Large intestine (tissue), 3 donors: Measurements from ENCODE around the gene RRN3. TPM values are rescaled to one million over a fixed set of nuclear protein-coding genes. Genes with fewer than 3 reads are reported as not detected.
"Not testable (repeated sequence)": the region's sequence is repeated elsewhere in the genome, so short reads cannot be mapped to it uniquely, and the experiment has no call there.

Experiments used
- DNase-seq, 2 donors: peaks; one replicate each; pipeline versions ENCODE4 v3.0.0 to v3.0.0-alpha.2; 2013
- H3K27ac ChIP-seq: one replicate; pipeline ENCODE4 v1.5.1; 2013; ENCODE audit warnings: low read length
- H3K27me3 ChIP-seq: 2 replicates; pipeline ENCODE4 v1.6.1; 2013; ENCODE audit warnings: low read length; ENCODE audit not compliant: control insufficient read depth, insufficient read depth
- H3K36me3 ChIP-seq: 2 replicates; pipeline ENCODE4 v1.6.1; 2013; ENCODE audit warnings: low read length; ENCODE audit not compliant: control insufficient read depth, insufficient read depth
- H3K4me1 ChIP-seq: one replicate; pipeline ENCODE4 v1.6.1; 2013; ENCODE audit warnings: low read length; ENCODE audit not compliant: control insufficient read depth, insufficient read depth
- H3K4me3 ChIP-seq: one replicate; pipeline ENCODE4 v1.5.1; 2013; ENCODE audit warnings: low read length
- H3K9me3 ChIP-seq: one replicate; pipeline ENCODE4 v1.6.1; 2013; ENCODE audit warnings: mild to moderate bottlenecking, low read depth, low read length, moderate library complexity; ENCODE audit not compliant: control insufficient read depth
- WGBS: methylation state at CpG from one replicate; pipeline ENCODE4 v1.1.5; 2013; ENCODE audit warnings: low lambda C conversion rate; ENCODE audit not compliant: insufficient coverage; 5-methylcytosine and 5-hydroxymethylcytosine counted together
- polyA plus RNA-seq: library from polyadenylated mRNA; unstranded; fragments of 120-200 nt; gene quantifications from one replicate; pipeline ENCODE4 v1.2.1, GENCODE V29; 2013

RRN3 gene
- polyA plus RNA-seq, 1 donor, result 41.7 TPM

DNA sequence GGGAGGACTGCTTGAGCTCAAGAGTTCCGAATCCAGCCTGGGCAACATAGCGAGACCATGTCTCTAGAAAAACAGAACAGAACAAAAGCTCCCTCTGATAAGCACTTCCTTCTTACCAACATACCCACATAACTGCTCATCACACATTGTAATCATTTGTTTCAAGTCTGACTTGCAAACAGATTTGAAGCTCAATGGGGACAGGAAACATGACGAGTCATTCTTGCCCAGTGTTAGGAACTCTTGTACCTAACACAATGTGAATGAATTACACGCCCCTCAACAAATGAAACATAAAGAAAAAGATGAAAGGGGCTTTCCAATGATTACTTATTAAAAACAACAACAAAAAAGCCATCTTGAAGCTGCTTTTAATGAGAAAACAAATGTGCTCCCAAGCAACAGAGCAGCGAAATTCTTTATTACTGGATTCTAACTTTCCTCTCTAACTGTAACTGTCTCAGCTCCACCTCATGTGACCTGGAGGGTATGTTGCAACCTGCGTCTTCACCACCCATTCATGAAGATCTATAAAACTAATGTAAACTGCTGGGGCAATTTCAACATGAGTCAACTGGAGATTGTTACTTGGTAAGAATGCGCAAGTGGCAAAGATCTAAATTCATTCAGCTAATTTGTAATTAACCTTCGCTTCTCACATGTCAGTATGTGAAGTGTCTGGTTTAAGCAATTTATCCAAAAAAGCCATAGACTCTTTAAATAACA is 31.8 kb downstream of the RRN3 start:
- not testable (repeated sequence) for H3K27me3 ChIP-seq, H3K9me3 ChIP-seq, H3K4me1 ChIP-seq, H3K4me3 ChIP-seq, H3K27ac ChIP-seq
- no CpG with 5 or more reads among the region's 8 CpGs for WGBS
- H3K36me3 ChIP-seq, result peaks cover 35% of the 10 kb centered on the region
- DNase-seq, result peak; percentile 21 to 47

DNA sequence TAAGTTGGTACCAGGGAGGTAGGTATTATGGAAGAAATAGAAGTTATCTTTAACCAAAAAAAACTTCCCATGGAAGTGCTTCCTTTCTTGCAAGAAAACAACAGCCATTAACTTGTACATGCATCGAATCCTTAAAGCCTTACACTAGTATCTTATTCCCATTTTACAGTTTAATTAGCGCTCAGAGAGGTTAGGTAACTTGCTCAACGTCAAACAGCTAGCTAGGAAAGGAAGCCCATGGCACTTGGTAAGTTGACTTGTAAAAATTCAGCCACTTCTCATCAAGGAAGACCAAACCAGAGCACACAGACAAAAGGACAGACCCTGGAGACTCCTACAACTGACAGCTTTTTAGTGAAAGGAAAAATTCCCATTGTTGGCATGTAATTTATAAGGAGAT is 34.7 kb downstream of the RRN3 start:
- Histone ChIP-seq H3K27me3 (no peaks in the 10 kb centered on the region), H3K4me3 (no peak overlapping the region), H3K9me3 (no peaks in the 10 kb centered on the region), H3K27ac (no peak overlapping the region), H3K36me3 (peaks cover 33% of the 10 kb centered on the region), H3K4me1 (peaks cover 13% of the 10 kb centered on the region)
- WGBS, result no CpG with 5 or more reads among the region's 3 CpGs
- DNase-seq, result no peak

DNA sequence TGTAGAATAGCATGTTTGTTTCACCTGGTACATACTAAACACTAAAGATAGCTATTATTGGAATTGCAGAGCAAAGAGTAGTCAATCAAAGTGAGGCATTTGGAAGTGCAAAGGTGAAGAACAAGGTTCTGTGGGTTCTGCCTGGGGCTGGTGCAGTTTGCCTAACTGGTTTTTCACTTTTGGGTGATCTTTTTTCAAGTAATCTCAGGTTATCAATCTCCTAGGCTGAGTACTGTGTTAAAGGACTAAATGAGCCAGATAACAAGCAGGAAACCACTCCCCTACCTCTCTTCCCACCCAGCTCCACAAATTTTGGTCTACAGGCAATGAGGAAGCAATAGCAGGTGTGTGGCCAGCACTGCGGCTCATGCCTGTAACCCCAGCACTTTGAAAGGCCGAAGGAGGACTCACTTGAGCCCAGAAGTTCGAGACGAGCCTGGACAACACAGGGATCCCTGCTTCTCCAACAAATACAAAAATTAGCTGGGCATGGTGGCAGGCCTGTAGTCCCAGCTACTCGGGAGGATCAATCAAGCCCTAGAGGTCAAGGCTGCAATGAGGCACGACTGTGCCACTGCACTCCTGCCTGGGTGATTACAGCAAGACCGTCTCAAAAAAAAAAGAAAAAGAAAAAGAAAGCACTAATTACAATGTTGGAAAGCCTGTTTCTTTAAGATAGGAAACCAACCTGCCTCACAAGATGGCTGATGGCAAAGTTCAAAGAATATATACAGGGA is 36.2 kb downstream of the RRN3 start:
- Histone ChIP-seq H3K4me3 (no peak overlapping the region), H3K27me3 (no peaks in the 10 kb centered on the region), H3K9me3 (no peaks in the 10 kb centered on the region), H3K36me3 (peaks cover 31% of the 10 kb centered on the region), H3K4me1 (peaks cover 13% of the 10 kb centered on the region), H3K27ac (peak overlapping the region; percentile 46)
- WGBS, result 60% methylated on average over 1 of the region's 7 CpGs
- peak in 1 of 2 donors; percentile 38 for DNase-seq

DNA sequence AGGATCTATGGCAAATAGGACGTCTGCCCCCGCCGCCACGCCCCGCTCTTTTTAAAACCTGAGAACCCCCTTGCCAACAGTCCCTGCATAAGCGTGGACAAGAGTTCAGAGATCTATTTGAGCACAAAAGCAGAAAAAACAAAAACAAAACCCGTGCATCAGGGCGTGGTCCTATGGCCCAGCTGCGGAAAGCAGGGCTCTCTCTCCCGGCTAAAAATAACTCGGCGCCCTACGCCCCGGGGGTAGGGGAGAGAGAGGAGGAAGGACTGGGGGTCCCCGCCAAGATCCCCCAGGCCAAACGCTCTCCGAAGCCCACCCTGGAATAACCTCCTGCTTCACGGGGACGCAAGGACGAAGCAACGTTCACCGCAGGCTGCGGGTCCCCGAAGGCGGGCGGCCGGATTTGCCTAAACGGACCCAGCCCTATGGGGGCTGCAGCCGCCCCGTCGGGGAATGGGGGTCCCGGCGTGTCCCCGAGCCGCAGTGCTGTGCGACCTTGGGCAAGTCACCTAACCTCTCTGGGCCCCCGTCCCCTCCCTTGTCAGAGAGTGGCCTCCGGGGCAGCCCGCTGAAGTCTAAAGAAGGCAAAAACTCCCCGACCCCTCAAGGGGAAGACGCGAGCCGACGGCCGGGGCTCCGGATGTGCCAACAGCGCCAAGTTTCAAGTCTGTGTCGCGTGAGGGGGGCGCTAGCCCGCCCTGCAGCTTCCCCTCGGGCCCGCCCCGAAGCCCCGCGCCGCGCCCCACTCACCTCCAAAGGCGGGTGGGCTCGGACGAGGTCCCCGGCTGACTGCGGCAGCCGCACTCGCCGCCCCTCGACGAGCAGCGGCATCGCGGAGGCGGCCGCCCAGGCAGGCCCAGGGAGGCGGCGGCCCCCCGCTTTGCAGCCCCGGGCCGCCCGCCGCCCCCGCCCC is 38.7 kb downstream of the RRN3 start:
- WGBS, result no CpG with 5 or more reads among the region's 81 CpGs
- peaks cover 13% of the 10 kb centered on the region for H3K4me1 ChIP-seq
- DNase-seq, result no peak

DNA sequence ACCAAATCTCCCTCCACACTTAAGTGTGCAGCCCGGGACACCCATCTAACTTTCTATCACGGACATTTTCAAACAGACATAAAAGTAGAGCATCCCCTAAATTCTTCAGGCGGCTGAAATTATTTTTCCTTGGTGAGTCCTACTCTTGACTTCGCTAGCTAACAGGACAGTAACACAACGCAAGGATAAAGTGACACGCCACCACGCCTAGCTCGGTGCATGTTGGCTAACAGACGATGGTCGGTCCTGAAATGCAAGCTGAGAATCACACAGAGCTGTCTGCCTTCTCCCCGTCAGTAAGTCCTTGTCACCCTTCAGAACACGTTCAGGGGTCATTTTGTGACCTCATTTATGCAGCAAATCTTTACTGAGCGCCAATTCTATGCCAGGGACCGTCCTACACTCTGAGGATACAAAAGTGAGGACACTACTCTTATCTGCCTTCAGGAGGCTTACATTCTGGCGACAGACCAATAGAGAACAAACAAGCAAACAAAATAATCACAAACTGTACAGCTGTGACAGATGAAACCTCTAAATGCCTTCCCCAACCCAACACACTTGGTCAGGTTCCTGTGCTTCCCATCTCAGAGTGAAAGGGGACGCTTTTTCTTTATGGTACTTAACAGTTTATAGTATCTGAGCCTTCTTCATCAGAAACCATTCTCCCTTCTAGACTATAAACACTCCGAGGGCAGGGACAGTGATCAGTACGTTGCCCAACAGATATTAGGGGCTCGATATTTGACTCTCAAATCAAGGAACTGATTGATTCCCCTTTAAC is 39.5 kb downstream of the RRN3 start:
- 59% methylated on average over 4 of the region's 19 CpGs for WGBS
- no peaks in the 10 kb centered on the region for H3K27me3 ChIP-seq
- no peak overlapping the region for H3K27ac ChIP-seq
- H3K4me1 ChIP-seq, result peaks cover 13% of the 10 kb centered on the region
- peak overlapping the region; percentile 70 for H3K4me3 ChIP-seq
- no peaks in the 10 kb centered on the region for H3K9me3 ChIP-seq
- DNase-seq, result no peak
- H3K36me3 ChIP-seq, result peaks cover 9% of the 10 kb centered on the region

More for the DNA sequence above, 38.7 kb downstream of the RRN3 start:
- no peak overlapping the region for H3K27ac ChIP-seq
- H3K4me3 ChIP-seq, result peak overlapping the region; percentile 70
- H3K27me3 ChIP-seq, result no peaks in the 10 kb centered on the region
- H3K9me3 ChIP-seq, result no peaks in the 10 kb centered on the region
- peaks cover 12% of the 10 kb centered on the region for H3K36me3 ChIP-seq

DNA sequence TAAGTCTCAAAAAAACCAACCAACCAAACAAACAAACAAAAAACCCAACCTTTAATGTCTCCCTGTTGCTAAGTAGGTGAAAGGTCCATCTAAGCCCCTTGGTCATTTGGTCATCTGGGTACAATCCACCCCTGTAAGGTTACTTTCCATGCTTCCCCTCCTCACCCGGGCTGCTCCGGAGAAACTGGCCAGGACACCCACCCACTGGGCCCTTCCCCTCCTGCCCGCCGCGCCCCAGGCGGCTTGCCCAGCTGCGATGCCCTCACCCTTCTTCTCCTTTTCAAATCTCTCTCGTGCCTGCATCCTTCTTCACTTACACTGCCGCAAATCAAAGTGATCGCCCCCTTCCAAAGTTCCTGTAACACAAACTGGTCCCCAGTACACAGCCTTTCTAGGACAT is 40.2 kb downstream of the RRN3 start:
- DNase-seq, result no peak
- H3K4me3 ChIP-seq, result no peak overlapping the region

DNA sequence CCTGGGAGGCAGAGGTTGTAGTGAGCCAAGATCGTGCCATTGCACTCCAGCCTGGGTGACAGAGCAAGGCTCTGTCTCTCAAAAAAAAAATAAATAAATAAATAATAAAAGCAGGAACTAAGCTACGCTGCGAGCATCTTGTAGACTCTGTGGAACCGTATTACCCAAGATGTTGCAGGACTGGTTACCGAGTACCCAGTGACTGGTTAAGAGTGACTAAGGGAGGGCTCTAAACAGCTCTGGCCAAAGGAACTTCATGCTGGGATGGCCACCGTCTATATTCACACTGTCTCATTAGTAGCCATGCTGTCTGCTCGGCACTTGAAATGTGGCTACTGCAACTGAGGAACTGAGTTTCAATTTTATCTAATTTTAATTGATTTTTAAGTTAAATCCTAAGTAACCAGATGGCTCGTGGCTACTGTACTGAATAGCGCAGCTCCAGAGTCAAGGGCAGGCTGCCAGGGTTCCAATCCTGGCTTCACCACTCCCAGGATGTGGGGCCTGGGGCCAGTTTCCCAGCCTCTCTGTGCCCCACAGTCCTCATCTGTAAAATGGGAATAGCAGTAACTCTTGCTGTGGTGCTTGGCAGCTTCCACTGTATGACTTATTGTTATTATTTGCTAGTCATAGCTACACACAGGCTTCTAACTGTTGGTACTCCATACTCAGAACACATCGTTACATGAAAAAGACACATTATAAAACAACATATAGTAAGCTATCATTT is 41.2 kb downstream of the RRN3 start:
- no peaks in the 10 kb centered on the region for H3K36me3 ChIP-seq
- no peak for DNase-seq
- H3K27me3 ChIP-seq, result no peaks in the 10 kb centered on the region
- peaks cover 12% of the 10 kb centered on the region for H3K4me1 ChIP-seq
- WGBS, result no CpG with 5 or more reads among the region's 10 CpGs
- no peaks in the 10 kb centered on the region for H3K9me3 ChIP-seq
- H3K27ac ChIP-seq, result no peak overlapping the region
- H3K4me3 ChIP-seq, result no peak overlapping the region

More for the DNA sequence above, 40.2 kb downstream of the RRN3 start:
- Histone ChIP-seq H3K9me3 (no peaks in the 10 kb centered on the region), H3K36me3 (peaks cover 3% of the 10 kb centered on the region), H3K27me3 (no peaks in the 10 kb centered on the region), H3K27ac (no peak overlapping the region), H3K4me1 (peaks cover 13% of the 10 kb centered on the region)
- WGBS, result 92% methylated on average over 2 of the region's 10 CpGs

DNA sequence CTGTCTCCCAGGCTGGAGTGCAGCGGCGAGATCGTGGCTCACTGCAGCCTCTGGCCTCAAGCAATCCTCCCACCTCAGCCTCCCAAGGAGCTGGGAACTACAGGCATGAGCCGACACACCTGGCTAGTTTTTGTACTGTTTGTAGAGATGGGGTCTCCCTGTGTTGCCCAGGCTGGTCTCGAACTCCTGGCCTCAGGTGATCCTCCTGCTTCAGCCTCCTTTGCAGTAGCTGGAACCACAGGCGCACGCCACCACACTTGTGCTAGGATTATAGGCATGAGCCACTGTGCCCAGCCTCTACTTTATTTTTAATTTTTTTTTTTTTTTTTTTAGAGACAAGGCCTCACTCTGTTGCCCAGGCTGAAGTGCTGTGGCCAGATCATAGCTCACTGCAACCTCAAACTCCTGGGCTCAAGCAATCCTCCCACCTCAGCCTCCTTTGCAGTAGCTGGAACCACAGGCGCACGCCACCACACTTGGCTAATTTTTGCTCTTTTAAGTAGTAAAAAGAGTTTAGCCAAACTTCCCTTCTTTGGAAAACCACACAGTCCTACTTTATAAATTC is 42.6 kb downstream of the RRN3 start:
- no peak overlapping the region for H3K27ac ChIP-seq
- H3K36me3 ChIP-seq, result peaks cover under 1% of the 10 kb centered on the region
- H3K4me3 ChIP-seq, result no peak overlapping the region
- no CpG with 5 or more reads among the region's 9 CpGs for WGBS
- no peak for DNase-seq
- H3K4me1 ChIP-seq, result peaks cover 3% of the 10 kb centered on the region
- H3K27me3 ChIP-seq, result no peaks in the 10 kb centered on the region
- no peaks in the 10 kb centered on the region for H3K9me3 ChIP-seq

DNA sequence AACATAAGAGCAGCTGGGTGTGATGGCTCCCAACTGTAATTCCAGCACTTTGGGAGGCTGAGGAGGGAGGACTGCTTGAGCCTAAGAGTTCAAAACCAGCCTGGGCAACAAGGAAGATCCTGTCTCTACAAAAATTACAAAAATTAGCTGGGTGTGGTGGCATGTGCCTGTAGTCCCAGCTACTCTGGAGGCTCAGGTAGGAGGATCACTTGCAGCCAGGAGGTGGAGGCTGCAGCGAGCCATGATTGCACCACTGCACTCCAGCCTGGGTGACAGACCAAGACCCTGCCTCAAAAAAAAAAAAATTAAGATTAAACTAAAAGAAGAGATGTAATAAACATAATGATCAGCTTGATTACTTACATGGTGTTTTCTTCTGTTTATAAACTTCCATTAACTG is 43.6 kb downstream of the RRN3 start:
- H3K27ac ChIP-seq, H3K4me1 ChIP-seq, H3K9me3 ChIP-seq, H3K36me3 ChIP-seq, H3K4me3 ChIP-seq, H3K27me3 ChIP-seq, DNase-seq: not testable (repeated sequence)
- WGBS, result no CpG with 5 or more reads among the region's 1 CpG
